GM19455 (cell line): ENCODE measurements around the gene BSCL2.
"Not testable (repeated sequence)": the region's sequence is repeated elsewhere in the genome, so short reads cannot be mapped to it uniquely, and the experiment has no call there.

Source experiments
- ATAC-seq: cut with Tn5 transposase; IDR thresholded peaks from one replicate; pipeline ENCODE4 v1.9.1; 2021; ENCODE audit not compliant: unreplicated experiment

Gene BSCL2

GRCh38 chr11:62719302-62719978 is 12.2 kb upstream of the BSCL2 start:
- no peak for ATAC-seq

GRCh38 chr11:62716816-62717215 is 9.6 kb upstream of the BSCL2 start:
- no peak for ATAC-seq

- ATAC-seq: no peak
Measured at GRCh38 chr11:62716206-62716605, 9.0 kb upstream of the BSCL2 start.

- ATAC-seq: no peak
Measured at GRCh38 chr11:62715150-62716130, 8.2 kb upstream of the BSCL2 start.

GRCh38 chr11:62713343-62713742 is 6.1 kb upstream of the BSCL2 start:
- no peak for ATAC-seq

- ATAC-seq: no peak
Measured at GRCh38 chr11:62712861-62713260, 5.6 kb upstream of the BSCL2 start.

GRCh38 chr11:62712276-62712812 is 5.1 kb upstream of the BSCL2 start:
- no peak for ATAC-seq

- ATAC-seq: peak; percentile 9
Measured at GRCh38 chr11:62710001-62710345, 2.7 kb upstream of the BSCL2 start.

GRCh38 chr11:62709247-62710000 is 2.2 kb upstream of the BSCL2 start:
- ATAC-seq: peak; percentile 70

GRCh38 chr11:62708793-62709192 is 1.6 kb upstream of the BSCL2 start:
- no peak for ATAC-seq

- no peak for ATAC-seq
Measured at GRCh38 chr11:62708392-62708791, 1.2 kb upstream of the BSCL2 start.

- ATAC-seq: no peak
Measured at GRCh38 chr11:62706850-62707247, 375 bp downstream of the BSCL2 start.

GRCh38 chr11:62705880-62706849 is 1.1 kb downstream of the BSCL2 start:
- peak; percentile 61 for ATAC-seq

- ATAC-seq: no peak
Measured at GRCh38 chr11:62705413-62705812, 1.8 kb downstream of the BSCL2 start.

- not testable (repeated sequence) for ATAC-seq
Measured at GRCh38 chr11:62703921-62704320, 3.3 kb downstream of the BSCL2 start.

- no peak for ATAC-seq
Measured at GRCh38 chr11:62702246-62702645, 5.0 kb downstream of the BSCL2 start.

- no peak for ATAC-seq
Measured at GRCh38 chr11:62694455-62695167, 12.6 kb downstream of the BSCL2 start.

GRCh38 chr11:62693624-62694023 is 13.6 kb downstream of the BSCL2 start:
- not testable (repeated sequence) for ATAC-seq

- no peak for ATAC-seq
Measured at GRCh38 chr11:62689421-62690183, 17.6 kb downstream of the BSCL2 start, which contains the start of gene LRRN4CL. TSS of gene LRRN4CL (minus strand) at chr11:62689530. CDS start at chr11:62688508, 1,022 bp downstream.
